ENCODE measurements around the gene CCDC8.
"Not testable (repeated sequence)": the region's sequence is repeated elsewhere in the genome, so short reads cannot be mapped to it uniquely, and the experiment has no call there.

The CCDC8 gene

GRCh38 chr19:46381346-46381745 lies 32.0 kb downstream of the CCDC8 start:
- DNase-seq: no peak

- DNase-seq: no peak
Measured at GRCh38 chr19:46380690-46381089, 32.7 kb downstream of the CCDC8 start.

- DNase-seq: peak; percentile 79
Measured at GRCh38 chr19:46378268-46378667, 35.1 kb downstream of the CCDC8 start.

GRCh38 chr19:46376241-46377153 lies 36.9 kb downstream of the CCDC8 start:
- DNase-seq: no peak

- DNase-seq: not testable (repeated sequence)
Measured at GRCh38 chr19:46375476-46376067, 37.8 kb downstream of the CCDC8 start.

GRCh38 chr19:46374536-46375475 lies 38.6 kb downstream of the CCDC8 start:
- no peak for DNase-seq

GRCh38 chr19:46373491-46374359 lies 39.6 kb downstream of the CCDC8 start:
- peak; percentile 97 for DNase-seq

GRCh38 chr19:46372901-46373490 lies 40.4 kb downstream of the CCDC8 start:
- peak; percentile 57 for DNase-seq

GRCh38 chr19:46371371-46371901 lies 41.9 kb downstream of the CCDC8 start:
- no peak for DNase-seq

GRCh38 chr19:46369817-46370216 lies 43.5 kb downstream of the CCDC8 start:
- DNase-seq: no peak

GRCh38 chr19:46368116-46368515 lies 45.2 kb downstream of the CCDC8 start:
- DNase-seq: no peak

GRCh38 chr19:46367426-46367825 lies 45.9 kb downstream of the CCDC8 start:
- DNase-seq: no peak

GRCh38 chr19:46366620-46367292 lies 46.6 kb downstream of the CCDC8 start:
- peak; percentile 81 for DNase-seq

GRCh38 chr19:46365561-46365960 lies 47.8 kb downstream of the CCDC8 start:
- DNase-seq: no peak

GRCh38 chr19:46364359-46364758 lies 49.0 kb downstream of the CCDC8 start:
- no peak for DNase-seq

GRCh38 chr19:46361915-46362314 lies 51.4 kb downstream of the CCDC8 start:
- DNase-seq: no peak

Data from NCI-H1694 (cell line).